Naive B cell (primary cell): ENCODE data around the gene MPZ. TPM values are rescaled to one million over a fixed set of nuclear protein-coding genes. Genes with fewer than 3 reads are reported as not detected.

ENCODE experiments used
- ATAC-seq, 2 donors: fragments of 150-1000 bp; cut with Tn5 transposase; 2 replicates each; pipeline ENCODE4 v1.10.0; 2021; ENCODE audit warnings: low read depth in 2 of 2, mild to moderate bottlenecking in 2 of 2, moderate library complexity in 2 of 2
- DNase-seq: peaks from one replicate; pipeline ENCODE4 v3.0.0; 2022
- H3K27ac Mint-ChIP-seq, 6 donors: one replicate each; pipeline ENCODE4 v1.8.0; 2020 to 2022; ENCODE audit warnings: mild to moderate bottlenecking in 6 of 6, mixed read lengths in 6 of 6, moderate library complexity in 5 of 6, inconsistent platforms in 2 of 6
- H3K27me3 Mint-ChIP-seq, 3 donors: one replicate each; pipeline ENCODE4 v1.8.0; 2021 to 2022; ENCODE audit warnings: mixed read lengths in 3 of 3, mild to moderate bottlenecking in 1 of 3
- H3K36me3 Mint-ChIP-seq, 2 donors: one replicate each; pipeline ENCODE4 v1.8.0; 2020 to 2022; ENCODE audit warnings: mixed read lengths in 2 of 2, inconsistent platforms in 1 of 2, mild to moderate bottlenecking in 1 of 2
- H3K4me1 Mint-ChIP-seq, 3 donors: one replicate each; pipeline ENCODE4 v1.8.0; 2020 to 2022; ENCODE audit warnings: mixed read lengths in 3 of 3, inconsistent platforms in 1 of 3, mild to moderate bottlenecking in 1 of 3, moderate library complexity in 1 of 3
- H3K4me3 Mint-ChIP-seq, 8 donors: one replicate each; pipeline ENCODE4 v1.8.0; 2020 to 2022; ENCODE audit warnings: mild to moderate bottlenecking in 8 of 8, mixed read lengths in 8 of 8, moderate library complexity in 8 of 8, inconsistent platforms in 2 of 8
- H3K9me3 Mint-ChIP-seq, 7 donors: one replicate each; pipeline ENCODE4 v1.8.0; 2020 to 2022; ENCODE audit warnings: mixed read lengths in 7 of 7, mild to moderate bottlenecking in 5 of 7, inconsistent platforms in 2 of 7, moderate library complexity in 1 of 7
- polyA plus RNA-seq, 6 donors: library from polyadenylated mRNA; unstranded; fragments of 300-500 nt; fragmentation: Illumina TruSeq; gene quantifications; one replicate each; pipeline ENCODE4 v1.2.3, GENCODE V29; 2021; ENCODE audit warnings: low read depth in 6 of 6

MPZ gene
- polyA plus RNA-seq, 6 donors from 2014 or later, result not detected

DNA sequence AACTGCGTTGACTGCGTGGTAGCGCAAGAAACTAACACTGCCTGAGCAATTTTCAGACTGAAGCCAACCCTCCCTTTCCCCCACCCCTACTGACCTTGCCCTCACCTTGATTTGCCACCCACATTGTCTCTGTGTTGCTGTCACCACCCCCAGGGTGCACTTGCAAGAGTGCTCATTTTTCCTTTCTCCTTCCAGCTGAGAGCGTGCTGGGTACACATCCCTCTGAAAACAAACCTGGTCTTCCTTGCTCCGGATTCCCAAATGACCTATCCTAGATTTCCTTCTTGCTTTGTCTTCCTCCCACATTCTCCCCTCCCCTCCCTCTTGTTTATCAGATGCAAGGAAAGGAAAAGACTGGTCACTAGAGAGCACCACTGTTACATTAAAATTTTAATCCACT is 24.2 kb downstream of the MPZ start:
- Mint-ChIP-seq H3K27ac (peak overlapping the region in 1 of 6 donors; percentile 24), H3K4me1 (peaks cover 3 to 9% (median 7%) of the 10 kb centered on the region in 3 donors), H3K27me3 (peaks cover 6 to 10% (median 9%) of the 10 kb centered on the region in 3 donors), H3K9me3 (no peaks in the 10 kb centered on the region), H3K4me3 (no peak overlapping the region), H3K36me3 (no peaks in the 10 kb centered on the region)
- ATAC-seq, result no peak
- DNase-seq, result no peak

DNA sequence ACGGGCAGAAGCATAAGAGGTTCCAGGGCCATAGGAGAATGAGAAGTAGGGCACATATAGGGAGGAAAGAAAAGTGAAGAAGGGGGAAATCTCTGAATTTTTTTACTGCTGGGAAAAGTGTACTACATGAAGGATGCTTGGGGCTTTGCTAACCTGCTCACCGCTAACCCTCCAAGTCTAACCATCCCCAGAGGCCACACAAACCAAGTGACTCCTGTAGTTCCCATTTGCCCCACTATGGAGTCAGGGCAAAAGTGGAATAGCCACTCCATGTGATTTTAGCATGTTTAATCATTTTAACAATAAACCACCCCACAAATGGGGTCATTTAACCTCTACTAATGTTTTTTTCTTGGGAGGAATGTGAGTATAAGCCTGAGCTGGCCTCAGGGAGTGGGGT is 24.7 kb downstream of the MPZ start:
- Mint-ChIP-seq H3K4me3 (no peak overlapping the region), H3K27me3 (peaks cover 9 to 10% (median 10%) of the 10 kb centered on the region in 3 donors)

DNA sequence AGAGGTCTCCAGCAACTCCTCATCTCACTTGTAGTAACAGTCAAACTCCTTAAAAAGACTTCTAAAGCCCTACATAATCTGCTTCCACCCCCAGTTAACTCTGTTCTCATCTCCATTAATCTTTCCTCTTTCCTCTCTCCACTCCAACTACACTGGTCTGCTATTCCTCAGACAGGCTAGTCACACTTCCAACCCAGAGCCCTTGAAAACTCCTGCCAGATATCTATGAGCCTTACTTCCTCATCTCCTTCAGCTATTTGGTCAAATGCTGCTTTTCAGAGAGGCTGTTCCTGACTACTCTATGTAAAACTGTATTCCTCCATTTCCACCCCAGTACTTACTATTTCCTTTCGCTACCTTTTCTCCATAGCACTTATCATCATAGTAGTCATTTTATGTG is 26.8 kb downstream of the MPZ start:
- Mint-ChIP-seq H3K36me3 (peaks cover 0 to 7% of the 10 kb centered on the region in 2 donors), H3K27me3 (peaks cover 9 to 22% (median 20%) of the 10 kb centered on the region in 3 donors), H3K4me1 (peaks cover 3 to 9% (median 7%) of the 10 kb centered on the region in 3 donors), H3K9me3 (no peaks in the 10 kb centered on the region), H3K4me3 (no peak overlapping the region), H3K27ac (peak overlapping the region in 1 of 6 donors; percentile 6)
- DNase-seq (no peak), ATAC-seq (no peak)

More for the DNA sequence above, 24.7 kb downstream of the MPZ start:
- peaks cover 3 to 9% (median 7%) of the 10 kb centered on the region in 3 donors for H3K4me1 Mint-ChIP-seq
- DNase-seq (no peak), ATAC-seq (no peak)
- H3K36me3 Mint-ChIP-seq, result no peaks in the 10 kb centered on the region
- no peaks in the 10 kb centered on the region for H3K9me3 Mint-ChIP-seq
- no peak overlapping the region for H3K27ac Mint-ChIP-seq

DNA sequence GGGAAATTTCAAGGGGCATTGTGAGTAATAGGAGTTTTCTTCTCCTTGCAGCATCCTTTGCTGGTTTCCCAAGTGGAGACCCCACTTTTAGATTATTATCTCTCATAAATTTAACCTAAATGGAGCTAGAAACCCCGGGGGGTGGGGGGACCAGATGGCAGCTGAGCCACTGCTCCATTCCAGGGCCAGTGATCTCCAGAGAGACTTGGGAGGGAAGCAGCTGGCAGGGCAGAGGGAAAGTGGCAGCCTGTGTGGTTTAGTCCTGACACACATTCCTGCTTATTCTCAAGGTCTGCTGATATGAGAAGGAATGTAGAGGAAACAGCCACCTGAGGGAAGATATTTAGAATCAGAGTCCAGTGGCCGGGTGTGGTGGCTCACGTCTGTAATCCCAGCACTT is 34.9 kb downstream of the MPZ start:
- ATAC-seq, result no peak
- H3K27ac Mint-ChIP-seq, result no peak overlapping the region

DNA sequence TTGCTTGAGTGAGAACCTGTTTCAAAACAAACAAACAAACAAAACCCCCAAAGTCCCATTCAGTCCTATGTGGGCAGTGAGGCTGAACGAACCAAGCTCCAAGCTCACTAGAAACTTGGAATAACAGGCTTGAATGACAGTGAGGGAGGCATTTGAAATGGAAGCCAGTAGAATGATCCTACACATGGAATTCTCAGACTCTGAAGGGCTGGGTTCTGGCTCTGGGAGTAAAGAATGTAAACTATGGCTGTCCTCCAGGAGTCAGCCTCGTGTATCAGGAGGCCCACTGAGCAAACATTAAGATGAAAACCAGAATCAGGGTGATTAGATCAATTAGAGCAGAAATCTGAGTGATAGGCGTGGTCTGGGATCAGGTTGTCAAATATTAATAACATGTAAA is 36.4 kb downstream of the MPZ start:
- Mint-ChIP-seq H3K9me3 (no peaks in the 10 kb centered on the region), H3K36me3 (no peaks in the 10 kb centered on the region), H3K27ac (no peak overlapping the region), H3K4me1 (no peaks in the 10 kb centered on the region), H3K4me3 (no peak overlapping the region), H3K27me3 (peaks cover 23 to 49% (median 39%) of the 10 kb centered on the region in 3 donors)
- DNase-seq (no peak), ATAC-seq (no peak)

More for the DNA sequence above, 34.9 kb downstream of the MPZ start:
- Mint-ChIP-seq H3K9me3 (no peaks in the 10 kb centered on the region), H3K4me3 (no peak overlapping the region), H3K4me1 (no peaks in the 10 kb centered on the region), H3K36me3 (peaks cover 0 to 7% of the 10 kb centered on the region in 2 donors), H3K27me3 (peaks cover 23 to 54% (median 45%) of the 10 kb centered on the region in 3 donors)
- no peak for DNase-seq

DNA sequence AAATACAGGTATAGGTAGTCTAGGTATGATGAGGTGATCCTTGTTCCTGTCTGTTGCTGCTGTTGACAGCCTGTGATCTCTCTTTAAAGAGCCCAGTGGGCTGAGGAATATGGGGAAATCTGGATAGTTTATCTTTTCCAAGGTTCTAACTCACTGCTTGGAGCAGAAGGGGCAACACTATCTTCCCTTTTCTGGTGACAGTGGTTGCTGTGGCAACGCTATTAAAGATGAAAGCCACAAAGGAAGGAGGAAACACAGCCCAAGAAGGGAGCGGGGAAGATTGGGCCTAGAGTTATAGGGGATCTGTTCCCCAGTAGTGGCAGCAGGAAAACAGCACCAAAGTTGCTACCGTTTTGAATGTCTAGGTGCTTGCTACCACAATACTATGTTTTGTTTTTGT is 42.4 kb downstream of the MPZ start:
- Mint-ChIP-seq H3K4me1 (peaks cover 5 to 13% (median 10%) of the 10 kb centered on the region in 3 donors), H3K27ac (no peak overlapping the region), H3K9me3 (no peaks in the 10 kb centered on the region), H3K36me3 (no peaks in the 10 kb centered on the region), H3K27me3 (peaks cover 3 to 17% (median 10%) of the 10 kb centered on the region in 3 donors), H3K4me3 (no peak overlapping the region)
- ATAC-seq (no peak), DNase-seq (no peak)

DNA sequence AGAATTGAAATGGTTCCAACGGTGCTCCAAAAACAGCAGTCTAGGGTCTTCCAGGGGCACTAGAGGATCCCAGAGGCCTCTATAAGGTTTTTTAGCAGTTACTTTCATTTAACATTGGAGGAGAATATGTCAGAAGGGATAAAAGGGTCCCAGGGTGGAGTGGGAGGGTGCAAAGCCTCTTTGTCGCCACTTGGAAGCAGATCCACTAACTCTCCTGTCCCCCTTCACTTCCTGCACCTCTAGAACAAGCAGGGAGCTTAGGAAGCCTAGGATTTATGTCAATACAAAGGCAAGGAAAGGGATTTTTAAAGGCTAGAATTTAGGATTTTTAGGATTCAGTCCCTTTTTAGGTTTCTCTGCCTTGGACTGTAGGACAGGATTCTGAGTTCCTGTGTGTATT is 42.9 kb downstream of the MPZ start:
- no peaks in the 10 kb centered on the region for H3K36me3 Mint-ChIP-seq
- no peak overlapping the region for H3K4me3 Mint-ChIP-seq
- no peaks in the 10 kb centered on the region for H3K9me3 Mint-ChIP-seq
- H3K4me1 Mint-ChIP-seq, result peaks cover 5 to 13% (median 10%) of the 10 kb centered on the region in 3 donors
- H3K27me3 Mint-ChIP-seq, result peaks cover 5 to 17% (median 14%) of the 10 kb centered on the region in 3 donors
- DNase-seq (no peak), ATAC-seq (no peak)
- no peak overlapping the region for H3K27ac Mint-ChIP-seq

DNA sequence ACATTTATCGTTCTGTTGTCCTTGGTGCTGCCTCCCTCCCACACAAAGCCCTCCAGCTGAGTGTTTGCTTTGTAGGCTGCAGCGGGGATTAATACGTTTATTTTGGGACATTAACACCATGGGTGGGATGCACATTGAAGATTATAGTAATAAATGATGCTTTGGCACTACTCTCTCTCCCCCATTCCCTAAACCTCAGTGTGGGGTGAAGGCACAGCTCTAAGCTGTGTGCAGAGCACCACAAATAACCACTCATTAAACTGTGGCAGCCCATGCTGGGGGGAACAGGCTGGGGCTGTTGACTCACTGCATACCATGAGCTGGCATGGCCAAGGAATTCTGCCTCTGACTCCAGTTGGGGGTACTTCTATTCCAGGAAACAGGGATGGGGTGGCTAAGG is 43.6 kb downstream of the MPZ start:
- Mint-ChIP-seq H3K36me3 (no peaks in the 10 kb centered on the region), H3K4me1 (peaks cover 5 to 16% (median 14%) of the 10 kb centered on the region in 3 donors), H3K9me3 (no peaks in the 10 kb centered on the region), H3K27ac (no peak overlapping the region), H3K27me3 (peaks cover 11 to 21% (median 17%) of the 10 kb centered on the region in 3 donors), H3K4me3 (no peak overlapping the region)
- DNase-seq (no peak), ATAC-seq (no peak)

DNA sequence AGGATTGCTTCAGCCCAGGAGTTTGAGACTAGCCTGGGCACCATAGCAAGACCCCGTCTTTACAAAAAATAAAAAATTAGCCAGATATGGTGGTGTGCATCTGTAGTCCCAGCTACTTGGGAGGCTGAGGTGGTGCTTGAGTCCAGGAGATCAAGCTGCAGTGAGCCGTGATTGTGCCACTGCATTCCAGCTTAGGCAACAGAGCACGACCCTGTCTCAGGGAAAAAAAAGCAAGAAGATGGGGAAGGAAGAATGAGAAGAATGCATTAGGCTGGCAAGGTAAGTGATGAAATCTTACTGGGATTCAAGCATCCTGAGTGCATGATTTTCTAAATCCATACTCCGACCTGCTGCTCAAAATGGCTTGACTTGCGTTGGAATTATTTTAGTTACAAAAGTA is 44.5 kb downstream of the MPZ start:
- Mint-ChIP-seq H3K9me3 (no peaks in the 10 kb centered on the region), H3K4me1 (peaks cover 5 to 24% (median 21%) of the 10 kb centered on the region in 3 donors)
- ATAC-seq, result no peak

DNA sequence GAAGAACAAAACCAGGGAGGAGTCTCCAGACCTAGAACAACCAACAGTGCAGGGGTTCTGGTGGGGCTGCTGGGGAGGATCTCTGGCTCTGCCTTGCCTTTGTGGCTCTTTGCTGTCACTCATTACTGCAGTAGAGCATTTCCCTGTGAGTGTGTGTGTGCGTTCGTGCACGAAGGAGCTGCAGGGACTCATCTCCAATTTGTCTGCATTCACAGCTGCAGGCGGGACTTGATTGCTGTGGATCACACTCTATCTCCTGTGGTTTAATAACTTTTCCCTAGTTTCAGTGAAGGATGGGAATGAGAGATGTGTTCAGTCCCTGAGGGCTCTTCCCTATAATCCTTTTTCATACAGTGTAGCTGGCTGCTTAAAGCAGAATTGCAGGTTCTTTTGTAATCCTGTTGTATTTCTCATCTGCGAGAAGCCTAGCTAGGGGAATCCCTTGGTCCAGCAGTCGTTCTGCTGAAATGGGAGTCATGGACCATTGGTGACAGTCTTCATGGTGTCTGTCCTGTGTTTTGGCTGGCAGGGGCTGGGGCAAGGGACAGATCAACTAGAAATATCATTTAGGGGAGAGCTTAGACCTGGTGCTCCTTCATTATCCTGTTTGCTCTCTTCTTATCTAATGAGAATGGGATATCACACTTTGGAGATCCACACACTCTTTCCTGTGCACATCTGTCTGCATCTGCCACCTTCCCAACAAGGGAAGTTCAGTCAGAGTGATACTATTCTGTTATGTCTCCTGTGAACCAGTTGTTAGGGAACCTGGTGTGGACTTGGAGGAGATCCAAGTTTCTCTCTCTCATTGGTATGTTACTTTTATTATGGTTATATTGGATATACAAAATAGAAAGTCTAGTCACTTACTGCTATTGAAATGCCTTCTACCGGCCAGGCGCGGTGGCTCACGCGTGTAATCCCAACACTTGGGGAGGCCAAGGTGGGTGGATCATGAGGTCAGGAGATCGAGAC is 48.2 kb downstream of the MPZ start:
- ATAC-seq, result peak; percentile 37 to 40

More for the DNA sequence above, 44.5 kb downstream of the MPZ start:
- peaks cover 19 to 30% (median 24%) of the 10 kb centered on the region in 3 donors for H3K27me3 Mint-ChIP-seq
- DNase-seq, result no peak
- no peak overlapping the region for H3K27ac Mint-ChIP-seq
- H3K4me3 Mint-ChIP-seq, result no peak overlapping the region
- H3K36me3 Mint-ChIP-seq, result no peaks in the 10 kb centered on the region

DNA sequence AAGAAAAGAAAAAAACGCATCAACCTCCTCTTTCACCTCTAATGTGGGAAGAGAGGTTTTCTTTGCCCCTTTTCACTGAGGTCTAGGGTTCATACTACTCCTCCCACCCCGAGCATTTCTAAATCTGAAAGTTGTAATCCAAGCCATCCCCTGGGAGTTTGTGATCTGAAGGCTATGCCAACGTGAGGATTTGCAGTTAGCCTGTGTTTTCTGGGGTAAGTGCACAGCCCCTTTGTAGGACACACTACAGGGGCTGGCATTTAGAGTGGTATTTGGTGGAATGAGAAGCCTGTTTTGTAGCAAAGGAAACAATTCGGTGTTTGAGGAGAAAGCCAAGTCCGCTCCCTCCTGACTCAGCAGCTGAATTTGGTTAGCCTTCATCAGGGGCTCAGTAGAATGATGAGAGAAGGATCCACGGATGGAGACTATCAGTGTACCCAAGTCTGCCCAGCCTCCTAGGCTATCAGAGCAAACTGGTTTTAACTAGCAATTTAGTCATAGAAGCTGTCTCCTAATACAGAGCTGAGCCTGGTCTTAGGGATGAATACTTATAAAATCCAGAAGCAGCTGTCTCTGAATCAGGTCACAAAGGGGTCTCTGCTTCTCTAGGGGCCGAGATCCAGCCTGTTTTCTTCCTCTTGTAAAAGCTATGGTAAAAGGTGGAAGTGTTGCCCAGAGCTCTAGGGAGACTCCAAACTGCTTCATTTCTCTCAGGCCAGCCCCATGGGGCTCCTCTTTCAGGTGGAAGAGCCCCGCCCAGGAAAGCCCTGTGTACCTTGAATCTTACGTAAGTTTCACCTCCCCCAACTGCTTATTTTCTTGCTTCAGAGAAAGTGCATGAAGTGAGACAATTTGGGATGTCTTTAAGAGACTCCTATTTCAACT is 49.1 kb downstream of the MPZ start:
- Mint-ChIP-seq H3K4me1 (peaks cover 11 to 32% (median 28%) of the 10 kb centered on the region in 3 donors), H3K36me3 (peaks cover 13 to 26% of the 10 kb centered on the region in 2 donors), H3K4me3 (peak overlapping the region in 1 of 8 donors; percentile 51), H3K9me3 (peaks cover 3 to 29% (median 25%) of the 10 kb centered on the region in 7 donors), H3K27me3 (peaks cover 59 to 71% (median 70%) of the 10 kb centered on the region in 3 donors), H3K27ac (peak overlapping the region in 1 of 6 donors; percentile 6)
- ATAC-seq (peak; percentile 7 to 24), DNase-seq (no peak)

More for the DNA sequence above, 48.2 kb downstream of the MPZ start:
- peaks cover 10 to 21% of the 10 kb centered on the region in 2 donors for H3K36me3 Mint-ChIP-seq
- H3K9me3 Mint-ChIP-seq, result peaks cover 0 to 20% (median 18%) of the 10 kb centered on the region in 7 donors
- H3K27me3 Mint-ChIP-seq, result peaks cover 51 to 62% (median 61%) of the 10 kb centered on the region in 3 donors
- no peak for DNase-seq
- H3K4me1 Mint-ChIP-seq, result peaks cover 11 to 32% (median 28%) of the 10 kb centered on the region in 3 donors
- peak overlapping the region in 2 of 6 donors; percentile 53 to 64 for H3K27ac Mint-ChIP-seq
- H3K4me3 Mint-ChIP-seq, result no peak overlapping the region

DNA sequence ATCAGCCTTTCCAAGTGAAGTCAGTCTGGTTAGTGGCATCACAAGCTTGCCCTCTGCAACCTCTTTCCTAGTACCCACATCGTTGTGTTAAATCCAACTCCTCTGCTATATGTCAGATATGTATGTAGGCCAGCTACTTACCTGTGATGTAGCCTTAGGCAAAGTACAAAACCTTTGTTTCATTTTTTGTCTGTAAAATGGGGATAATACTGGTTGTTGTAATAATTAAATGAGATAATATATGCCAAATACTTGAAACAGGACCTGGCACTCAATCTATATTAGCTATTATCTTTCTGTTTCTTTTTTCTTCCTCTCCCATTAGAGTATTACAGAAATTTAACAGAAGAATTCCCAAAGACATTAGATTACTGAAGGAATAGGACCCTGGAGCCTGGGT is 50.0 kb downstream of the MPZ start:
- Mint-ChIP-seq H3K4me3 (peak overlapping the region in 7 of 8 donors; percentile 22 to 83 (median 63)), H3K4me1 (peaks cover 11 to 32% (median 28%) of the 10 kb centered on the region in 3 donors), H3K36me3 (peaks cover 16 to 29% of the 10 kb centered on the region in 2 donors), H3K9me3 (peaks cover 5 to 33% (median 26%) of the 10 kb centered on the region in 7 donors), H3K27ac (peak overlapping the region in 1 of 6 donors; percentile 32), H3K27me3 (peaks cover 67 to 74% (median 72%) of the 10 kb centered on the region in 3 donors)
- DNase-seq (no peak), ATAC-seq (no peak)

DNA sequence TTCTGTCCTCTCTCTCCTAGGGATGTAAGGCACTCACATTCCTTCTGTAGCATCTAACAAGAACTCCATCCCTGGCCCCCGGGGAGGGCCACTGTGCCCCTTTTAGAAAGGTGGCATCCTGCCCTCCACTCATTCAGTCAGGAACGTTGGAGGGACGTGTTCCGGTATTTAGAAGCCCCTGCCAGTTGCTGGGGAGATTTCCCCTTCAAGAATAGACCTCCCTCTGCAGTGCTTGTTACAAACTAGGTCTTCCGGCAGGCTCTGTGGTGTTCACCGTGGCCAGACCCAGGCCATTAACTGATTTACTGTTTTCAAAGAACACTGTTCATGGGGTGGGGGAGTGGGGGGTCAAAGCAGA is 50.4 kb downstream of the MPZ start:
- Mint-ChIP-seq H3K27ac (peak overlapping the region in 3 of 6 donors; percentile 32 to 60 (median 53)), H3K4me3 (peak overlapping the region; percentile 31 to 93 (median 74)), H3K36me3 (peaks cover 16 to 29% of the 10 kb centered on the region in 2 donors), H3K4me1 (peaks cover 11 to 32% (median 28%) of the 10 kb centered on the region in 3 donors), H3K27me3 (peaks cover 70 to 74% (median 71%) of the 10 kb centered on the region in 3 donors), H3K9me3 (peaks cover 5 to 33% (median 26%) of the 10 kb centered on the region in 7 donors)
- DNase-seq (no peak), ATAC-seq (no peak)
